Mesenteric fat pad (tissue), 1 donor: ENCODE data around the gene MYOZ1. TPM values are rescaled to one million over a fixed set of nuclear protein-coding genes. Genes with fewer than 3 reads are reported as not detected.

Source experiments
- DNase-seq: peaks from one replicate; pipeline ENCODE4 v3.0.0-alpha.2; 2020; ENCODE audit warnings: low spot score
- total RNA-seq: library from RNA; stranded (reverse); fragmentation: NEBNext Ultra II Directional; extraction: Animal tissue kit (Norgen Biotek cat#: 25700); gene quantifications from one replicate; pipeline ENCODE4 v1.2.1, GENCODE V29; 2021
- donor health status: DM: yes; HTN: yes; CAD: no.

The MYOZ1 gene
- total RNA-seq, 1 donor from 2014 or later, result 0.58 TPM

- DNase-seq, result no peak
Measured at GRCh38 chr10:73647875-73648651, 6.8 kb upstream of the MYOZ1 start.

- DNase-seq, result no peak
Measured at GRCh38 chr10:73647211-73647874, 6.1 kb upstream of the MYOZ1 start.

- DNase-seq, result peak; percentile 22
Measured at GRCh38 chr10:73646598-73647041, 5.3 kb upstream of the MYOZ1 start.

- DNase-seq, result no peak
Measured at GRCh38 chr10:73645251-73645650, 4.0 kb upstream of the MYOZ1 start.

- no peak for DNase-seq
Measured at GRCh38 chr10:73644767-73645166, 3.5 kb upstream of the MYOZ1 start.

- DNase-seq, result no peak
Measured at GRCh38 chr10:73644015-73644743, 2.9 kb upstream of the MYOZ1 start.

GRCh38 chr10:73643362-73643761, 2.1 kb upstream of the MYOZ1 start:
- no peak for DNase-seq

GRCh38 chr10:73639286-73639685, 2.0 kb downstream of the MYOZ1 start:
- no peak for DNase-seq

GRCh38 chr10:73635781-73636180, 5.5 kb downstream of the MYOZ1 start:
- DNase-seq, result no peak

- no peak for DNase-seq
Measured at GRCh38 chr10:73634421-73634820, 6.9 kb downstream of the MYOZ1 start.

GRCh38 chr10:73629165-73629564, 12.1 kb downstream of the MYOZ1 start:
- DNase-seq, result no peak

GRCh38 chr10:73628405-73628804, 12.9 kb downstream of the MYOZ1 start:
- no peak for DNase-seq

GRCh38 chr10:73627300-73627699, 14.0 kb downstream of the MYOZ1 start:
- DNase-seq, result no peak

- DNase-seq, result peak; percentile 95
Measured at GRCh38 chr10:73625884-73626752, 15.2 kb downstream of the MYOZ1 start.

GRCh38 chr10:73625004-73625883, 16.0 kb downstream of the MYOZ1 start:
- DNase-seq, result no peak

- DNase-seq, result no peak
Measured at GRCh38 chr10:73623056-73623455, 18.2 kb downstream of the MYOZ1 start.

GRCh38 chr10:73620974-73621373, 20.3 kb downstream of the MYOZ1 start:
- peak; percentile 49 for DNase-seq

GRCh38 chr10:73617143-73617542, 24.1 kb downstream of the MYOZ1 start:
- peak; percentile 12 for DNase-seq

GRCh38 chr10:73614720-73615119, 26.6 kb downstream of the MYOZ1 start:
- no peak for DNase-seq

GRCh38 chr10:73609116-73609515, 32.2 kb downstream of the MYOZ1 start:
- no peak for DNase-seq
